PC-9 (cell line): ENCODE data around the gene DYSF. TPM values are rescaled to one million over a fixed set of nuclear protein-coding genes. Genes with fewer than 3 reads are reported as not detected.

ENCODE experiments used
- BruUV-seq: library from RNA; stranded (reverse); fragments of 400-500 nt; replicated peaks from 2 replicates; lab custom pipeline; 2021; lab: Mats Ljungman, UMichigan
- CTCF ChIA-PET: fragments of 300-600 bp; sonication (Branson Sonifier 250); formaldehyde crosslinking; loops from one replicate; lab custom pipeline; 2022; ENCODE audit warnings: antibody characterized with exemption; lab: Charles Lee
- POLR2A ChIA-PET: fragments of 300-600 bp; sonication (Branson Sonifier 250); formaldehyde crosslinking; loops from one replicate; lab custom pipeline; 2022; ENCODE audit warnings: antibody characterized with exemption; ENCODE audit not compliant: unreplicated experiment; lab: Charles Lee
- DNase-seq, 2 experiments: peaks; one replicate each; pipeline versions ENCODE4 v3.0.0 to v3.0.0-alpha.2; 2015 to 2022; ENCODE audit warnings: mixed read lengths in 1 of 2
- H2AFZ ChIP-seq: fragments of 200-600 bp; sonication (generic); 2 replicates; pipeline ENCODE4 v1.8.1; 2017; ENCODE audit warnings: antibody characterized with exemption
- H3F3A ChIP-seq: fragments of 200-600 bp; sonication (generic); 2 replicates; pipeline ENCODE4 v1.8.1; 2017; ENCODE audit warnings: antibody characterized with exemption, mild to moderate bottlenecking, low read depth; ENCODE audit not compliant: insufficient read depth
- H3K27ac ChIP-seq: fragments of 200-600 bp; sonication (generic); 2 replicates; pipeline ENCODE4 v1.6.1; 2016; ENCODE audit warnings: mixed run types
- H3K27me3 ChIP-seq: fragments of 200-600 bp; sonication (generic); 2 replicates; pipeline ENCODE4 v1.6.1; 2016; ENCODE audit warnings: low read depth, mixed run types; ENCODE audit not compliant: insufficient read depth
- H3K36me3 ChIP-seq: fragments of 200-600 bp; sonication (generic); 2 replicates; pipeline ENCODE4 v1.6.1; 2016; ENCODE audit warnings: low read depth, mixed run types
- H3K4me1 ChIP-seq: fragments of 200-600 bp; sonication (generic); replicated peaks from 2 replicates; pipeline ENCODE4 v1.6.1; 2016; ENCODE audit warnings: mixed run types; ENCODE audit not compliant: insufficient read depth
- H3K4me2 ChIP-seq: fragments of 200-600 bp; sonication (generic); 2 replicates; pipeline ENCODE4 v1.6.1; 2017; ENCODE audit warnings: mixed run types
- H3K4me3 ChIP-seq: fragments of 200-600 bp; sonication (generic); 2 replicates; pipeline ENCODE4 v1.6.1; 2016; ENCODE audit warnings: mixed run types
- H3K79me2 ChIP-seq: fragments of 200-600 bp; sonication (generic); 2 replicates; pipeline ENCODE4 v1.6.1; 2017; ENCODE audit warnings: low read depth, mixed run types
- H3K9me2 ChIP-seq: fragments of 200-600 bp; sonication (generic); 2 replicates; pipeline ENCODE4 v1.8.1; 2017; ENCODE audit warnings: mild to moderate bottlenecking; ENCODE audit not compliant: insufficient read depth
- H3K9me3 ChIP-seq: fragments of 200-600 bp; sonication (generic); 2 replicates; pipeline ENCODE4 v1.8.1; 2016; ENCODE audit warnings: low read depth; ENCODE audit not compliant: insufficient read depth
- H4K20me1 ChIP-seq: fragments of 200-600 bp; sonication (generic); 2 replicates; pipeline ENCODE4 v1.8.1; 2017; ENCODE audit not compliant: insufficient read depth
- EZH2 ChIP-seq: fragments of 200-600 bp; sonication (generic); IDR thresholded peaks from 2 replicates; pipeline ENCODE4 v1.8.0; 2017; ENCODE audit warnings: antibody characterized with exemption, low read depth
- intact Hi-C: fragments of 100-400 bp; cut with micrococcal nuclease; formaldehyde crosslinking; loops from one replicate; pipeline ENCODE4 v1.10.0; 2022; ENCODE audit not compliant: unreplicated experiment
- total RNA-seq: library from RNA; stranded (reverse); gene quantifications from 2 replicates; pipeline ENCODE4 v1.2.3, GENCODE V29; 2021
- TF ChIP-seq, protein P1 (sequence below): fragments of 200-600 bp; sonication (generic); conservative IDR thresholded peaks from 2 replicates; pipeline ENCODE4 v1.6.1; 2017; ENCODE audit warnings: mixed run types, antibody characterized with exemption, mild to moderate bottlenecking, moderate library complexity

Gene DYSF
- total RNA-seq, 1 experiment from 2014 or later, result 12.2 TPM

DNA sequence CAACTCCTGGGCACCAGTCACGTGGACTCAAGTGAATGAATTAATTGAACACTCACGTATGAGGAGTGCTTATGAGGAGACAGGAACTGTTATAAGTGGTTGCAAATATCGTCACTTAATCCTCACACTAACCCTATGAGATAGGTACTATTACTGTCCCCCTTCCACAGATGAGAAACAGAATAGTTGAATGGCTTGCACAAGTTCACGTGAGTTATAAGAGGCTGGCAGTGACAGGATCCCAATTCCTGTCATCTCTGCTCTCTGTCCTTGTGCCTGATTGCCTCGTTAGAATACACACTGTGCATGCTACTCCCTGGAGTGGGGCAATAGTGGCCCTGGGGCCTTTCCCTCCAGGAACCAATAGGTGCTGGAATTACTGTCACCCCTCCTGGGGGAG lies 253.5 kb downstream of the DYSF start:
- no peaks in the 10 kb centered on the region for H3K36me3 ChIP-seq
- no peaks in the 10 kb centered on the region for H3K9me2 ChIP-seq
- H3K4me2 ChIP-seq, result no peak overlapping the region
- 0 out of 2 replicates have a peak, but pooled peaks cover 5% of the 10 kb centered on the region for H3K27me3 ChIP-seq
- intact Hi-C loops, result no loop called here
- H3K4me1 ChIP-seq, result no peaks in the 10 kb centered on the region
- H3K79me2 ChIP-seq, result no peaks in the 10 kb centered on the region
- no peak overlapping the region for H3K27ac ChIP-seq
- DNase-seq, result no peak
- H2AFZ ChIP-seq, result no peak overlapping the region
- H4K20me1 ChIP-seq, result no peaks in the 10 kb centered on the region
- ChIA-PET POLR2A (no interaction called here), CTCF (no interaction called here)
- H3K4me3 ChIP-seq, result no peak overlapping the region
- no TSS peak for BruUV-seq
- TF ChIP-seq EZH2, result no peak
- TF ChIP-seq, protein P1, sequence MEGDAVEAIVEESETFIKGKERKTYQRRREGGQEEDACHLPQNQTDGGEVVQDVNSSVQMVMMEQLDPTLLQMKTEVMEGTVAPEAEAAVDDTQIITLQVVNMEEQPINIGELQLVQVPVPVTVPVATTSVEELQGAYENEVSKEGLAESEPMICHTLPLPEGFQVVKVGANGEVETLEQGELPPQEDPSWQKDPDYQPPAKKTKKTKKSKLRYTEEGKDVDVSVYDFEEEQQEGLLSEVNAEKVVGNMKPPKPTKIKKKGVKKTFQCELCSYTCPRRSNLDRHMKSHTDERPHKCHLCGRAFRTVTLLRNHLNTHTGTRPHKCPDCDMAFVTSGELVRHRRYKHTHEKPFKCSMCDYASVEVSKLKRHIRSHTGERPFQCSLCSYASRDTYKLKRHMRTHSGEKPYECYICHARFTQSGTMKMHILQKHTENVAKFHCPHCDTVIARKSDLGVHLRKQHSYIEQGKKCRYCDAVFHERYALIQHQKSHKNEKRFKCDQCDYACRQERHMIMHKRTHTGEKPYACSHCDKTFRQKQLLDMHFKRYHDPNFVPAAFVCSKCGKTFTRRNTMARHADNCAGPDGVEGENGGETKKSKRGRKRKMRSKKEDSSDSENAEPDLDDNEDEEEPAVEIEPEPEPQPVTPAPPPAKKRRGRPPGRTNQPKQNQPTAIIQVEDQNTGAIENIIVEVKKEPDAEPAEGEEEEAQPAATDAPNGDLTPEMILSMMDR, result no peak
- no peaks in the 10 kb centered on the region for H3K9me3 ChIP-seq
- no peaks in the 10 kb centered on the region for H3F3A ChIP-seq

DNA sequence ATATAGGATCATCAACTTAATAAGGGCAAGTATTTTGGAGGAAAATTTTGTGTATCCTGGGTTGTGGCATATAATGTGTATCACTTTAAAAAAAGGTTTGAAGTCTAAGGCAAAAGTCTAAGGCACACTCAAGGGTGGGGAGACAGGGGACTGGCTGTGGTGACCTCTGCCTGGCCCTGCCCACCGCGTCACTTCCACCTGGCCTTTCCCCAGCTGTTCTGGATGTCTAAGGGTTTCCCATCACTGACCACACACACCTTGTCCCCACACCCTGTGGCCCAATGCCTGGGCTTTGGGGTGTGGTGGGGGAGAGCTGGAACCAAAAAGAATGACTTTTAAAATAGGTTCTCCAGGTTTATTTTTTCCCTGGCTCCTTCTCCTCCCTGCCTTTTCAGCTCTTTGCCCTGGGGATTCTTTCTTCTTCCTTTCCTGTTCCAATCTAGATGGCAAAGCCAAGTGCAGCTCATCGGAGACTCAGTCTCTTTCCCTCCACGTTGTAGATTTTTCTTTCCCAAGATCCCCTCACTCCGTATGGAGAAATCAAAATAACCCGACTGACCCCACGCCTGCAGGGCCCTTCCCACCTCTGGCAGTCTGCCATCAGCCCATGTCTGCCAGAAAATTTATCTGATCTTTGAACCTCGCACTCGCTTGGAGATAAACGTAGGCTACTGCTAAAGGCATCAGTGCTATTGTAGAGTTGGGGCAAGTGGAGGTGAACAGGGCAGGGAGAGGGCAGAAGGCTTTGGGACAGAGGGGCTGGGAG lies 257.2 kb downstream of the DYSF start:
- CTCF ChIA-PET, result no interaction called here
- H3K4me3 ChIP-seq, result no peak overlapping the region
- no peaks in the 10 kb centered on the region for H3K79me2 ChIP-seq
- BruUV-seq, result no TSS peak
- H3K9me2 ChIP-seq, result no peaks in the 10 kb centered on the region
- no peaks in the 10 kb centered on the region for H3F3A ChIP-seq
- no peak overlapping the region for H3K4me2 ChIP-seq
- H3K27me3 ChIP-seq, result no peaks in the 10 kb centered on the region
- peaks cover 18% of the 10 kb centered on the region for H3K4me1 ChIP-seq
- intact Hi-C loops, result no loop called here
- POLR2A ChIA-PET, result no interaction called here
- no peaks in the 10 kb centered on the region for H4K20me1 ChIP-seq
- no peak overlapping the region for H3K27ac ChIP-seq
- H2AFZ ChIP-seq, result no peak overlapping the region
- no peak for DNase-seq
- no peak for TF ChIP-seq EZH2
- TF ChIP-seq, protein P1, result no peak
- H3K36me3 ChIP-seq, result no peaks in the 10 kb centered on the region
- no peaks in the 10 kb centered on the region for H3K9me3 ChIP-seq

DNA sequence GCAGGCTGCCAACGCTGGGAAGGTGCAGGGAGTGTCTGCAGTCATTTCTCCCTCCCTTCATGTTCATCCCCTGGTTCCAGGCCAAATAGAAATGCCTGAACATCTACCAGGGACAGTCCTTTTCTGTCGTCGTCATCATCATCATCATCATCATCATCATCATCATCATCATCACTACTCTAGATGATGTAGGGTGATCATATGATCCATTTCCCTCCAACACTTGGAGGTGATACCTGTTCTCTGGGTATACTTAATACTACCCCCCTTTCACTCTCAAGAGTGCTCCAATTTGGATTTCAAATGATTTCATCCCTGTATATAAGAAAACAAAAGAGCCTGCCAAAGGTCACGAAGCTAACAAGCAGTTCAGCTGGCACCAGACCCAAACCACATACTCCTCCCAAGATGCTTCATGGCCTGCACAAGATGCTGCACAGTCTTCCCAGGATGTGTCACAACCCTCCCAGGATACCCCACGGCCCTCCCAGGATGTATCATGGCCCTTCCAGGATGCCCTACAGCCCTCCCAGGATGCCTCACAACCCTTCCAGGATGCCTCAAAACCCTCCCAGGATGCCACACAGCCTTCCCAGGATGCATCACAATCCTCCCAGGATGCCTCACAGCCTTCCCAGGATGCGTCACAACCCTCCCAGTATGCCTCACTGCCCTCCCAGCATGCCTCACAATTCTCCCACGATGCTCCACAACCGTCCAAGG lies 257.9 kb downstream of the DYSF start:
- Histone ChIP-seq H4K20me1 (no peaks in the 10 kb centered on the region), H3K9me3 (no peaks in the 10 kb centered on the region), H3K4me2 (no peak overlapping the region), H3K27ac (no peak overlapping the region), H3K27me3 (no peaks in the 10 kb centered on the region), H3K36me3 (no peaks in the 10 kb centered on the region), H3K4me1 (peaks cover 24% of the 10 kb centered on the region), H3K79me2 (no peaks in the 10 kb centered on the region), H3F3A (no peaks in the 10 kb centered on the region), H3K9me2 (no peaks in the 10 kb centered on the region), H2AFZ (no peak overlapping the region), H3K4me3 (no peak overlapping the region)
- TF ChIP-seq, protein P1, result no peak
- no peak for TF ChIP-seq EZH2
- ChIA-PET POLR2A (no interaction called here), CTCF (no interaction called here)
- intact Hi-C loops, result no loop called here
- BruUV-seq, result no TSS peak
- no peak for DNase-seq
